ENCODE results near the gene CPOX.

CPOX gene

DNA sequence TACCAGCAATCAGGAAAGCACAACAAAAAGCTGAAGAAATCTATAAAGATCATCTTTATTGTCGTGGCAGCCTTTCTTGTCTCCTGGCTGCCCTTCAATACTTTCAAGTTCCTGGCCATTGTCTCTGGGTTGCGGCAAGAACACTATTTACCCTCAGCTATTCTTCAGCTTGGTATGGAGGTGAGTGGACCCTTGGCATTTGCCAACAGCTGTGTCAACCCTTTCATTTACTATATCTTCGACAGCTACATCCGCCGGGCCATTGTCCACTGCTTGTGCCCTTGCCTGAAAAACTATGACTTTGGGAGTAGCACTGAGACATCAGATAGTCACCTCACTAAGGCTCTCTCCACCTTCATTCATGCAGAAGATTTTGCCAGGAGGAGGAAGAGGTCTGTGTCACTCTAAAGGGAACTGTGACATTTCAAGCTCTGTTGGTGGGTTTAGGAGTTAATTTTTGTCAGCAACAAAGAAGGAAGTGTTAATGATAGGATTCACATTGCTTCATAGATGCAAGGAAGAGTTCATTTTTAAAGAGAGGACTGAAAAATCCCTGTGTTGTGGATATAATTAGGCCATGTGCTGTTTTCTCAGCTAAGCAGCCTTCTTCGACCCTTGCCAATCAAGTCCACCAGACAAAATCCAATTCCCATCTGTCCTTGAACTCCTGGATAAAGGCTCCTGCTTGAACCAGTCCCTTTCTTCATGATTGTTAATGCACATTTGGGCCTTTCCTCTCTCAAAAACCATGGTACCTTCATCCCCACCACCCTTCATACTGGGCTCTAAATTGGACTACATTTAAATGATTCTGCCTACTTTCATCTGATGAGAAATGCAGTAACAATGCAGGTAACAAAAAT lies 60.5 kb downstream of the CPOX start:
- no peak for DNase-seq

- DNase-seq: no peak
Observed at GRCh38 chr3:98532275-98532637, 61.2 kb downstream of the CPOX start.

DNA sequence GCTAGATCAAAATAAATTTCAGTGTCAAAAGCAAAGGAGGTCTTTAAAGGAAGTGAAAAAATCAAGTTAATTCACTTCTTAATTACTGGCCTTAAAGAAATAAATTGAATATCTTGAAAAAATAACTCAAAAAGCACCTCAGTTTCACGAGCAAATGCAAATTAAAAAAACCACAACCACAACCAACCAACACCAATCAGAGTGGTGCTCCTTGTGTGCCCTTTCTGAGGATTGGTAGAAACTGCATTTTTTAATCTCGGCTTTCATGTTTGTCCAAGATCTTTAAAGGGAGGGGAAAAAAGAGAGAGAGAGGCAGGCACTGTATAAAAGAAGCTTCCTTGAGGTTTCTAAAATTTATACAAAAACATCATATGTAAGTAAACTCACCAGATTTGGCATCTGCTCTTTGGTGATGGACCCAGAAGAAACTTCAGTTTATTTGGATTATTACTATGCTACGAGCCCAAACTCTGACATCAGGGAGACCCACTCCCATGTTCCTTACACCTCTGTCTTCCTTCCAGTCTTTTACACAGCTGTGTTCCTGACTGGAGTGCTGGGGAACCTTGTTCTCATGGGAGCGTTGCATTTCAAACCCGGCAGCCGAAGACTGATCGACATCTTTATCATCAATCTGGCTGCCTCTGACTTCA lies 61.7 kb downstream of the CPOX start, which contains the start of gene GPR15:
Gene GPR15 (plus strand): TSS at position 357 of the 653 bp plus-strand sequence. CDS start 56 bp downstream, at position 413.
- no peak for DNase-seq

DNA sequence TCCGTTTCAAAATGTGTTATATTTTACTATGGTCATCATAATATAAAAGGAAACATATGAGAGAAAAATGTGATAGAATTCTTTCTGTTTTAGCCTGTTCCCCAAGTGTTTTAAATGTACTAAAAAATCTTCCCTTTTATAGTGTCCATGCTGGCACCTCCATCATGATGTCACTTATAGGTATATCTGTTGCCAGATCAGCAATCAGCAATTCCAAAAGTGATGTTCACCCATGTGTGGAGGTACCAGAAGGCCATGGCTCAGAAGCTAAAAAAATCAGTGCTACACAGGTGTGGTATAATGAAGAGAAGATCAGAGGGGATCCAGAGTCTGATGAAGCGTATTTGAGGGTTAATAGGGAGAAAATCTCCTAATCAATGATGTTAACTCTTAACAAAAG lies 62.7 kb downstream of the CPOX start:
- no peak for DNase-seq

GRCh38 chr3:98529856-98530459 lies 63.5 kb downstream of the CPOX start:
- no peak for DNase-seq
